Measurements from ENCODE around the gene GTF2H4. TPM values are rescaled to one million over a fixed set of nuclear protein-coding genes. Genes with fewer than 3 reads are reported as not detected.

The GTF2H4 gene
- total and polyA plus RNA-seq, 2 of the 8 experiments (the other 6 are each of a cell fraction or from before 2014, with no cell fraction given), result 42.3 to 53.4 TPM

- H3K18ac ChIP-seq (ENCODE audit: extremely low read depth, low read length), result no peak overlapping the region
- no peaks in the 10 kb centered on the region for H3K79me2 ChIP-seq (ENCODE audit: control insufficient read depth in 1 of 2, insufficient read depth in 2 of 2, low read length in 2 of 2)
- H3K4me1 ChIP-seq (replicated peaks in 1 of 4; ENCODE audit: control insufficient read depth in 3 of 4, insufficient read depth in 4 of 4, low read length in 3 of 4), result peaks cover 0 to 6% (median 3%) of the 10 kb centered on the region in 4 experiments; a peak in 2 of 7 replicates
- no peak overlapping the region for H2AK5ac ChIP-seq (ENCODE audit: low read depth, low read length)
- ChIA-PET CTCF (ENCODE audit: partially characterized antibody) (interaction anchor here (1.3 to 29.0 kb wide), 3 partner anchors 15 to 229 kb away, joined by 3 to 610 read pairs (median 4); no protein-coding TSS in a partner anchor), POLR2A (ENCODE audit: partially characterized antibody) (interaction anchor here (19.5 kb wide), 1 partner anchor 38 kb away, joined by 452 read pairs; no protein-coding TSS in a partner anchor)
- H2BK20ac ChIP-seq (ENCODE audit: low read length), result no peak overlapping the region
- H3K4me2 ChIP-seq (ENCODE audit: insufficient read depth in 1 of 2, low read depth in 2 of 2, low read length in 2 of 2), result no peak overlapping the region
- H3K9me3 ChIP-seq (ENCODE audit: insufficient read depth in 2 of 2, low read depth in 1 of 2, low read length in 1 of 2), result peaks cover 35 to 48% of the 10 kb centered on the region in 2 experiments
- no peak overlapping the region for H3K4ac ChIP-seq (replicated peaks; ENCODE audit: insufficient read length, low read depth, low read length)
- no peak overlapping the region for H3K14ac ChIP-seq (ENCODE audit: insufficient read length)
- H2BK15ac ChIP-seq (ENCODE audit: low read length), result no peak overlapping the region
- H3K9ac ChIP-seq (replicated peaks in 1 of 4; ENCODE audit: extremely low read depth in 1 of 4, low read depth in 3 of 4, low read length in 3 of 4), result no peak overlapping the region
- H3K23ac ChIP-seq (ENCODE audit: insufficient read length), result no peak overlapping the region
- FAIRE-seq (no peak), DNase-seq (ENCODE audit: low read depth in 1 of 2, low spot score in 2 of 2) (no peak)
- no peak overlapping the region for H3K56ac ChIP-seq (replicated peaks; ENCODE audit: insufficient read length, low read depth, low read length)
- no peak overlapping the region for H3K4me3 ChIP-seq (ENCODE audit: extremely low read depth in 1 of 4, insufficient read depth in 2 of 4, low read depth in 3 of 4, low read length in 4 of 4)
- no peak overlapping the region for H4K8ac ChIP-seq (ENCODE audit: extremely low read depth, insufficient read depth, low read length)
- H3K27ac ChIP-seq (ENCODE audit: low read depth, low read length), result no peak overlapping the region
- no peak overlapping the region for H2BK12ac ChIP-seq (ENCODE audit: low read depth, low read length)
- no peaks in the 10 kb centered on the region for H4K20me1 ChIP-seq (replicated peaks in 1 of 2; ENCODE audit: control insufficient read depth in 1 of 2, insufficient read depth in 2 of 2, low read length in 2 of 2)
- no peaks in the 10 kb centered on the region for H3K23me2 ChIP-seq (ENCODE audit: low read depth, low read length)
- H3K36me3 ChIP-seq (ENCODE audit: control insufficient read depth in 2 of 4, insufficient read depth in 4 of 4, low read length in 3 of 4), result peaks cover 0 to 5% (median 0%) of the 10 kb centered on the region in 4 experiments; a peak in 1 of 8 replicates
- no peaks in the 10 kb centered on the region for H3K27me3 ChIP-seq (replicated peaks in 1 of 4; ENCODE audit: control insufficient read depth in 3 of 4, extremely low read depth in 1 of 4, insufficient read depth in 3 of 4, low read length in 3 of 4)
- H2BK120ac ChIP-seq (replicated peaks; ENCODE audit: low read depth, low read length), result no peak overlapping the region
- H4K5ac ChIP-seq (ENCODE audit: insufficient read length, low read depth, low read length), result no peak overlapping the region
- no peak overlapping the region for H2BK5ac ChIP-seq (ENCODE audit: low read depth, low read length)
- WGBS, 2 experiments (ENCODE audit: extremely low coverage in 1 of 2, insufficient coverage in 1 of 2, insufficient read length in 1 of 2, insufficient replicate concordance in 2 of 2, low coverage in 1 of 2, low lambda C conversion rate in 2 of 2, missing lambda C conversion rate in 1 of 2), result 89% methylated on average over 2 of the region's 2 CpGs; no CpG with 5 or more reads in 1 of the 2 experiments
- no peak overlapping the region for H2AFZ ChIP-seq (ENCODE audit: low read length)
- H3K79me1 ChIP-seq (ENCODE audit: low read depth, low read length), result no peaks in the 10 kb centered on the region
- H4K91ac ChIP-seq (replicated peaks; ENCODE audit: insufficient read length, low read length), result no peak overlapping the region
- TF ChIP-seq EP300 (IDR thresholded peaks at IDR 0.05; ENCODE audit: borderline replicate concordance in 1 of 2, low read depth in 2 of 2, low read length in 2 of 2), result no peak
- no peak for TF ChIP-seq HDAC2 (IDR thresholded peaks at IDR 0.05; ENCODE audit: borderline replicate concordance in 1 of 2, low read depth in 2 of 2, low read length in 2 of 2)
- no peak for TF ChIP-seq TCF12 (IDR thresholded peaks at IDR 0.05; ENCODE audit: low read depth, low read length)
- no peak for TF ChIP-seq TAF1 (IDR thresholded peaks at IDR 0.05; ENCODE audit: low read depth, low read length)
- no peak for TF ChIP-seq POU5F1 (IDR thresholded peaks at IDR 0.05; ENCODE audit: low read depth, low read length)
- no peak for TF ChIP-seq RAD21 (IDR thresholded peaks at IDR 0.05 in 1 of 2, conservative IDR thresholded peaks at IDR 0.05 in 1 of 2; ENCODE audit: low read depth in 2 of 2, low read length in 2 of 2)
- no peak for TF ChIP-seq SP2 (IDR thresholded peaks at IDR 0.05; ENCODE audit: low read length)
- TF ChIP-seq NRF1 (IDR thresholded peaks at IDR 0.05; ENCODE audit: low read depth, low read length), result no peak
- no peak for TF ChIP-seq NANOG (IDR thresholded peaks at IDR 0.05; ENCODE audit: insufficient read depth, low read depth, low read length, poor library complexity, severe bottlenecking)
- TF ChIP-seq RNF2 (IDR thresholded peaks at IDR 0.05; ENCODE audit: borderline replicate concordance, low read depth, low read length, missing control alignments, poor library complexity, severe bottlenecking), result no peak
- no peak for TF ChIP-seq GTF2F1 (IDR thresholded peaks at IDR 0.05; ENCODE audit: borderline replicate concordance, low read depth, low read length)
Observed at GRCh38 chr6:30873137-30873640, 34.8 kb upstream of the GTF2H4 start.

Measured in H1 (cell line).